GM18858 (cell line): ENCODE data around the gene TAF4B.
A peak's percentile ranks its signal among the peaks of the same experiment; 100 is the strongest.

Experiments used
- ATAC-seq: cut with Tn5 transposase; IDR thresholded peaks from one replicate; pipeline ENCODE4 v1.9.1; 2021; ENCODE audit not compliant: unreplicated experiment

Gene TAF4B

DNA sequence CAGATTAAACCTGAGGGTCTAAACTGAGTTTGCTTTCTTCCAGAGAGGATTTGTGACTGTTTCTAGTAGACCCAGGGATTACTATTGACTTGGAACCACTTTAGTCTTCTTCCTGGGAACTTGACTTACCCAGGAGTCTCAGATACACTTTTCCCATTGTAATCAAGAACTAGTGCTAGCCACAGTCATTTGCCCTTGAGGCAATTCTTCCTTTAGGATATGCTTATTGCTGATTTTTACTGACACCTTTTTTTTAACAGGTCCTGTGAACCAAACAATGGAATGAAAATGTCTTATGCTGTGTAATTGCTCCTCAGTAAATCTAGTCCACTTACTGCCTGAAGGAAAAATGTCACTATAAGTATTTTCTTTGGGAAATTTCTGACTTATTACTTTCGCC lies 78.3 kb downstream of the TAF4B start:
- ATAC-seq = no peak

DNA sequence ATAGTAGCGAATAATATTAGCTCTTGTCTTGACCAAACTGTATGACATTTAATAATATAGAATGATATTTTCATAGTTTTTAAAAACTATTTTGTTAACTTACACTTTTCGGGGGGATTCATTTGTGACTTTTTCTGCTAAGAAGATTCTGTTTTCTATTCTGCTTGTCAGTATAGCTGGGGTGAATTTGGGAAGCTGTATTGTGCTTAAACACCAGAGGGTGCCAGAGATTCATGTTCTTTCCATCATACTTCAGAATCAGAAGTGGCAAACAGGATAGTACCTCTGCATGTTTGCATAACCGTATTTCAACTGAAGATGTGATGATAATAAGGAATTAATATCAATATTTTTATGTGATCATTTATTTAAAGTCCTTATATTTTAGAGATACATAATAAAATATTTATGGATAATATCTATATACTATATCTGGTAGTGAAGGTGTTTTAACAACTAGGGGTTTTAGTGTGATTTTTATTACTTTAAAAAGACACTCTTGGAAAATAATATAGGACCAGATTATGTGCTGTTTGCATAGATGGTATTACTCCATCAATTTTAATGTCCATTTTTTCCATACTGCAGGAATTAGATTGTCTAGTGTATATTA lies 81.0 kb downstream of the TAF4B start:
- no peak for ATAC-seq

DNA sequence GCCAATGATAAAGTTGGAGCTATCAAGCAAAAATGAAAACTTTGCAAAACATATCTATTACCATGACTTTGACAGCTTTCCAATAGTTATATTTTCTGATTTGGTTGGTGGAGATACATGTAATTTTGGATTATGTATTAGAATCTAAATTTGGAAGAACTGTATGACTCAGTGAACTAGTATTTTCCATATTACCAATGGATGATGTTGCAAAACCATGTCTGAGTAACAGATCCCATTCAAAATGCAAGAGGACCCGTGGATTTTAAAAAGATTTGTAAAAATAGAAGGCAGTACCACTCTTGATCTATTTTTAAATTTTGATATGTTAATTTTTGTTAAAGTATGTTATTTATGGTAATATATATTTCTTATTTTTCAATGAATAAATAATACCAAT lies 83.0 kb downstream of the TAF4B start:
- ATAC-seq = no peak

DNA sequence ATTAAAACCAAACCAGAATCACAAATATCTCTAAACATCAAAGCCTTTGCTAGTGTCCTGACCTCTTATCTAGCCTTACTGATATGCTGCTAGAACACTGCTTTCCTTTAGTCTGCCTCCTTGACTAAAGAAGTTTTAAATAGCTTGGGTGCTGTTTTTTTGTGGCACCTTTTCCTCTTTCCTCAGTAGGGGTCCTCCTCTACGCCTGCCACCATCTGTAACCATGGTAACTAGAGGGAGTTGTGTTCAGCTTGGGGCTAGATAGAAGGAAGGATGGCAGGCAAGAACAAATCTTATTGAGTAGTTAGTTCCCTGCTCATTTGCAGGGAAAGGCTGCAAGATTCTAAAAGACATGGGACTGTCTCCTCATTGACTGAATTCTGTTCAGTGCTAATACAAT lies 86.0 kb downstream of the TAF4B start:
- ATAC-seq = no peak

DNA sequence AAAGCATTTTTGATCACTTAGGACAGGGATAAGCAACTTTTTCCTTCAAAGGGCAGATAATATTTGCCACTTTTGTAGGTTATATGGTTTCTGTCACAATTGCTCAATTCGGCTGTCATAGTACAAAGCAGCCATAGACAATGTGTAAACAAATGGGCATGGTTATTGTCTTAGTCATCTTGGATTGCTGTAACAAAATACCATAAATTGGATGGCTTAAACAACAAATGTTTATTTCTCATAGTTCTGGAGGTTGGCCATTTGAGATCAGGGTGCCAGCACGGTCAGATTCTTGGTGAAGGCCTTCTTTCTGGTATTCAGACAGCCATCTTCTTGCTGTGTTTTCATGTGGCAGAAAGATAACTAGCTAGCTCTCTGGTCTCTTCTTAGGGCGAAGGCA lies 91.2 kb downstream of the TAF4B start:
- no peak for ATAC-seq

DNA sequence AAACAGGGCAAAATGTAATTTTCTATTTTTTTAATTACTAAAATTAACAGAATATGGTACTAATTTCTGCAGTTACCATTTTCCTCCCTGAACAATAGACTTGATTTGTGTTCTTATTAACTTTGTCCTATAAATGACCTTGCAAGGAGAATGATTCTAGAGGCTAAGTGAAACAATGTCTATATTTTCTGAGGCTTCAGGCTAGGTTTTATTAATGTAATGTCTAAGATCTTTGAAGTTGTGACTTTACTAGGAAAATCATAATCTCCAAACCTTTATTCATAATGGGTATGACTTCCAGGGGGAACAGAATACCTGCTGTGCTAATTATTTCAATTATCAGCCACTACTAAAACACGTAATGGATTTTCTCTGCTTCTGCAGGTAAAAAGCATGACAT lies 94.4 kb downstream of the TAF4B start:
- no peak for ATAC-seq

DNA sequence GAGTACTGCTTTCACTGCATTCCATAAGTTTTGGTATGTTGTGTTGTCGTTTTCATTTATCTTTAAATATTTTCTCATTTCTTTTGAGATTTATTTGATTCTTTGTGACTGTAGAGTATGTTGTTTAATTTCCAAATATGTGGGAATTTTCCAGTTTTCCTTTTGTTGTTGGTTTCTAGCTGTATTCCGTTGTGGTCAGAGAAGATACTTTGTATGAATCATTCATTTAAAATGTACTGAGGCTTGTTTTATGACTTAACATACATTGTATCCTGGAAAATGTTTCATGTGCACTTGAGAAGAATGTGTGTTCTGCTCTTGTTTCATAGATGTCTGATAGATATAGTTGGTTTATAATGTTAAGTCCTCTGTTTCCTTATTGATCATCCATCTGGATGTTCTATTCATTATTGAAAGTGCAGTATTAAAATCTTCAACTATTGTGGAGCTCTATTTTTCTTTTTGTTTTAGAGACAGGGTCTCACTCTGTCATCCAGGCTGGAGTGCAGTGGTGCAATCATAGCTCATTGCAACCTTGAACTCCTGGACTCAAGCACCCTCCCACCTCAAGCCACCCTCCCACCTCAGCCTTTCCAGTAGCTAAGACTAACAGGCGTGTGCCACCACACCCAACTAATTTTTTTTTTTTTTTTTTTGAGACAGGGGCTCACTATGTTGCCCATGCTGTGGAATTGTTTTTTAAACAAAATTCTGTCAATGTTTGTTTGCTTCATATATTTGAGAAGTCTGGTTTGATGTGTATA lies 96.8 kb downstream of the TAF4B start:
- ATAC-seq = no peak

DNA sequence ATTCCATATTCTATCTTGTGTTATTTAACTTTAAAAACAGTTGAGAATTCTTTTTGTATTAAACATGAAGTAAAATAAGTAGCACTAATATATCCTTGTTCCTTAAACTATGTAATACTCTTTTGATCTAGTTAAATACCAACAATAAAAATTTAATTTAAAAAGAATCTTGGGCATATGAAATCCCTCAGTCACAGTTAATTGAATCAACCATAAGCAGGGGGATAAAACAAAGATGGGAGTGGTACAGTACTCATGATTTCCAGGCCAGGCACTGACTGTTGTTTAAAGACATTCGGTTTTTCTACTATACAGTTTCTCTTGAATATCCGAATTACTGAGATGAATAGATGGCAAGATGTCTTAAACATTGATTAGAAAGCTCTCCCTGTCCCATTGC lies 99.5 kb downstream of the TAF4B start:
- no peak for ATAC-seq

DNA sequence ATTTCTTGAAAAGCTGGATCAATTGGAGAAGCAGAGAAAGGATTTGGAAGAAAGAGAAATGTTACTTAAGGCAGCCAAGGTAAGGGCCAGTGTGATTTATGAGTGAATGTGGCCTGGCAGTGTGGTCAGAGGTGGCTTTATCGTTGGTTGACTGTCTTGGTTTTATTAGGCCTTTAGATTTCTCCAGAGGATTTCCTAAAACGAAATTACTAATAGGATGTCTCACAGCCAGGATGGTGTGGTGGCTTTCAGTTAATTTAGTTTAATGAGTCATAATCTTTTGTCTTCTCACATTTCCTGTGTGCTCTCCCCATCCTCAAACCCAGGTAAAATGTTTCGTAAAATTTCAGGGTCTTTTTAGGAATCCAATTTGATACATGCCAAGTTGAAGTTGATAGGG lies 100.8 kb downstream of the TAF4B start:
- no peak for ATAC-seq

DNA sequence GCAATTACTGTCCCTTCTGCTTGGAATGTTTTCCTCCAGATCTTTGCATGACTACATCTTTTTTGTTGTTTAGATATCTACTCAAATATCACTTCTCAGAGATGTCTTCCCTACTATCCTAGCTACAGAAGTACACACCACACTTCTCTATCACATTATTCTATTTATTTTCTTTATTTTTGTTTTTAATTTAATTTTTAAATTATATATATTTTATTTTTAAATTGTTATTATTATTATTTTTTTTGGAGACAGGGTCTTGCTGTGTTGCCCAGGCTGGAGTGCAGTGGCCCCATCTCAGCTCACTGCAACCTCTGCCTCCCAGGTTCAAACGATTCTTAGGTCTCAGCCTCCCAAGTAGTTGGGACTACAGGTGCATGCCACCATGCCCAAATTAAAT lies 106.7 kb downstream of the TAF4B start:
- ATAC-seq = no peak

DNA sequence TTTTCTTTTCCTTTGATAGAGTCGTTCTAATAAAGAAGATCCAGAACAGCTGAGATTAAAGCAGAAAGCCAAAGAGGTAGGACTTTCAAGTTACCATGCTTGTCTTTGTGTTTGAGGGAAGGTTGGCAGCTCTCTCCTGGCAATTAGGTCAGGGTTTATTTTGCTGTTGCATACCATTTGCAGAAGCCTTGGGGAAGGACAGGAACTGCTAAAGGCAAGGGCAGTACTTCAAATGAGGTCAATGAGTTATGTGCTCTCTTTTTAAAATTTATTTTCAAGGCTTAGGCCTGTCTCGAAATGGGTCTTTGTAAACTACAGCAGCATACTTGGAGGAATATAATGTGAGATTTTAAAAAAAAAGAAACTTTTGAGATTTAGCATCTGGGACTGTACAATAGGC lies 108.9 kb downstream of the TAF4B start:
- no peak for ATAC-seq

DNA sequence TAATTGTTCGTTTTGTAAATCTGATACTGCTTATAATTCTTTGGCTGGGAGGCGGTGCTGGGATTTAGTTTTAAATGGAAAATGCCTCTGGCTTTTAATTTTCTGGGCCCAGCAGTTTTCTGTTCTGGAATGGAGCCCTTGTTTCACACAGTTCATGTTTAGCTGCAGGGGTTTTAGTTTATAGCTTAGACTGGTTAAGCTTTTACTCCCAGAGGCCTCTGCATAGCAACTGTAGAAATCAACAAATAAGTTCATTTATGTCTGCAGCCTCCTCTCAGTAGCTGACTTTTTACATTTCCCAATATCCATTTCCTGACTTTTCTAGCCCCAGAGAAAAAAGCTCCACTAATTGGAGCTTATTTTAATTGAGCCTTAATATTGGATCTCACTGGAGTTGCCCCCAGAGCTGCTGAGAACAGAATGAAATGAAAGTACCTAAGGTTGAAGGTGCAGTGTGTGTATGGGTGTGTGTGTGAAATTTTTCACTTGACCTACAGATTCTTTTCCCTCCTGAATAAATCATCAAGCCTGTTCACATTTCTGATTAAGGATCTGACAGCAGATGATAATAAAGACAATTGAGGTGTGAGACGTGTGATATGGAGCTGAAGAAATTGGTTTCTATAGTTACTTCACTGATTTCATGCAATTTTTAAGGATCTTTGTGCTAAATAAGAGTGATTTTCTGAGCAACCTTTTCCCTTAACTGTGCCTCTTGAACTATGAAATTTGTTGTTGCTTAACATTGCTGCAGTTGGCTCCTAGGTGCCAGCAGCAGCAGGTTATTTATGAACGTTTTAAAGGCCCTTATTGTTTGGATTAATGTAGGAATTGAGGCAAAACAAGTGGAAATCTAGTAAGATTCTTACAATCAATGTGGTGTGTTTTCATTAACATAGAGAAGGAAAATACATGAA lies 109.6 kb downstream of the TAF4B start:
- ATAC-seq = no peak

DNA sequence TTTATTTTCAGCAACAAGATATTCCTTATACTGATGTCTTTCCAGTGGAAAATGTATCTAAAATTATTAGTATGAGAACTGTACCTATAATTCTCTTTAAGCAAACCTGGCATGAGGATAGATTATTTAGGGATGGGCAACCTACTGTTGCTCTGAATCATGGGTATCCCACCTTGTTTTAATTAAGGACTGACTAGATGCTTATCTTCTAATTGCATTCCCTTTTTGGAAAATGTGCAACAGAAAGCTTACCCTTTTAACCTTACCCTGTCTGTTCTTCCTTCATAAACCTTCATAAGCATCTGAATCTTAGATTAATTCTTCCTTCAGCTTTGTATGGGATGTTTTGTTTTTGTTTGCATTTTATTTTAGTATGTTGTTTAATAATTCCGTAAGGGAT lies 110.3 kb downstream of the TAF4B start:
- no peak for ATAC-seq

DNA sequence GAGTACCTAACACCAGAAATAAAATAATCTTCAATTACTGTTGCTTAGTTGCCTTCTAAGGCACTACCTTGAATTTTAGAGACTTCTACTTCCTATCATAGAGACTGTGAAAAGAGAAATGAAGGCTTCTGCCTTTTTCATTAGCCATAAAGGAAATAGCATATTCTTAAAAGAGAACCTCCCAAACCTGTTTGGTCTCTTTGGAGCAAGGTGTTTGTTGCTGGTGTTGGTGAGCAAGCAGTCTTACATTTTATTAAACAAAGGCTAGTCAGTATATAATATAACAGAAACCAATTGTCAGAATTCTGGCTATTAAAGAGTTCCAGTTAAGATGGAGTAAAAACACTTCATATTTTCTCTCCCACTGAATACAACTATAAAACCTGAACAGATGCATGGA lies 116.4 kb downstream of the TAF4B start:
- ATAC-seq = no peak

DNA sequence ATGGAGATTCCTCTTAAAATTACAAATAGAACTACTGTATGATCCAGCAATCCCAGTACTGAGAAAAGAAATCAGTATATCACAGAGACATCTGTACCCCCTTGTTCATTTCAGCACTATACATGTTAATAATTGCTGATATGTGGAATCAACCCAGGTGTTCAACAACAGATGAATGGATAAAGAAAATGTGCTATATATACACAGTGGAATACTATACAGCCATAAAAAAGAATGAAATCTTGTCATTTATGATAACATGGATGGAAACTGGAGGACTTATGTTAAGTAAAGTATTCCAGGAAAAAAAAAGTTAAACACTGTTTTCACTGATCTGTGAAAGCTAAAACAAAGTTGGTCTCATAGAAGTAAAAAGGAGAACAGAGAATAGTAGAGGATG lies 124.7 kb downstream of the TAF4B start:
- no peak for ATAC-seq

DNA sequence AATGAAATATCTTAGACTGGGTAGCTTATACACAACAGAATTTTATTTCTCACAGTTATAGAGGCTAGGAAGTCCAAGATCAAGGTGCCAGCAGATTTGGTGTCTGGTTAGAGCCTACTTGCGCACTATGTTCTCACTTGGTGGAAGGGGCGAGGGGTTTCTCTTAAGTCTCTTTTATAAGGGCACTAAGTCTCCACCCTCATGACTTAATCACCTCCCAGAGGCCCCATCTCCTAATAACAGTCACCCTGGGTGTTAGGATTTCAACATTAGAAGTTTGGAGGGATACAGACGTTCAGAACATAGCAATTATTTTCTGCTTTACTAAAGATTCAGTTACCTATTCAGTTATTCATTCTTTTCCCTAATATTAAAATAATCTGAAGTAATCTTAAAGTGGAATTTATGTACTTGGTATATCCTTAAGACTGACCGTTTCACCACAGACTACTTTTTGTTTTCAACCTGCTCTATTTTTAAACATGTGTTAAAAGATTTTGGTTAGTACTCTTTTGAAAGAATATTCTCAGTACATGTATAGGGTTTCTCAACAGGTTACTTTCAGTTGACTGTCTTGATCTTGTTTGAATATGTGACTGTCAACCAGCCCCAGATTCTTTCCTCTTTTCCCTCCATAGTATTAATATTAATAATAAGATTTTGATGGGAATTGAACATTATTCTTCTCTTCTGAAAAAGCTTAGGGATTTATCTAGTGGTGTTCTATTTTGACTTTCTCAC lies 130.0 kb downstream of the TAF4B start:
- peak; percentile 59 for ATAC-seq

DNA sequence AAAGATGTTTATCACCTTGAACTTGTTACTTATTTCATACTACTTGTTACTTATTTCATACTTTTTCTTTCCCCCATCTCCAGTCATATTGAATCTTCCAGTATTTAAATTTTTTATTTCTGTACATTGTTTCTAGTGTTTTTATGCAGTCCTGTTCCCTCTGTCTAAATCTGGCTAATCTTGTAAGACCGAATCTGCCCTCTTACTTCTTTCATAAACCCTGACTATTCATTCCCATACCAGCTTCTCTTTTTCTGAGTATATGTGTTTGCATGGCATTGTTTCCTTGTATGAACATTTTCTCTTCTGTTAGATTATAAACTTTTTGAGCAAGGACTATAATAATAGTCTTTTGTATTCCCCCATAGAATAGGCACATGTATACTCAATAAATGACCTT lies 131.7 kb downstream of the TAF4B start:
- no peak for ATAC-seq

DNA sequence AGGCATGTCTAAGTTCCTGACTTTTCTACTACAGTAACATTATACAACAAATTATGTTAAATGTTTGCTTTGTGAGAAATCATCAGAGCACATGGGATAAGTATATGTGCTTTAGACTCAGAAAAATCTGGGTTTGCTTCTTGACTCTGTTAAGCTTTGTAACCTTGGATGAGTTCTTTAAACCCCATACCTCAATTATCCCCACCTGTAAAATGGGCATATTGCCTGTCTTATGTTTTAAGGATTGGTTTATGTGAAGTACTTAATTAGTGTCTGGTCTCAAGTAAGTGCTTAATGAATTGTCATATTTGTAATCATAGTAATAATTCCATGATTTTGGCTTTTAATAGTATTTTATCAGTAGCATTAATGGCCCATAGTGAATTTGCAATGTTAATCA lies 135.8 kb downstream of the TAF4B start:
- no peak for ATAC-seq

DNA sequence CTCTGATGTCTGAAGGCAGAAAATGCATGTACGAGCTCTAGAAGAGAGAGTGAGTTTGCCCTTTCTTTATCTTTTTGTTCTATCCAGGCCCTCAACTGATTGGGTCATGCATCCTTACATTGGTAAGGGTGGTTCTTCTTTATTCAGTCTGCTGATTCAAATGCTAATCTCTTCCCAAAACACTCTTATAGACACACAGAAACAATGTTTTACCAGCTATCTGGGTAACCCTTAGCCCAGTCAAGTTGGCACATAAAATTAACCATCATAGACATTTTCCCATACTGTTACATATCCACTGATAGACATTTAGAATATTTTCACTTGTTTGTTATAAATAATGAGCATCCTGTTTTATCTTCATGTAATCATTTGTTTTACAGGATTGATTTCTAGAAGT lies 141.2 kb downstream of the TAF4B start:
- ATAC-seq = no peak

DNA sequence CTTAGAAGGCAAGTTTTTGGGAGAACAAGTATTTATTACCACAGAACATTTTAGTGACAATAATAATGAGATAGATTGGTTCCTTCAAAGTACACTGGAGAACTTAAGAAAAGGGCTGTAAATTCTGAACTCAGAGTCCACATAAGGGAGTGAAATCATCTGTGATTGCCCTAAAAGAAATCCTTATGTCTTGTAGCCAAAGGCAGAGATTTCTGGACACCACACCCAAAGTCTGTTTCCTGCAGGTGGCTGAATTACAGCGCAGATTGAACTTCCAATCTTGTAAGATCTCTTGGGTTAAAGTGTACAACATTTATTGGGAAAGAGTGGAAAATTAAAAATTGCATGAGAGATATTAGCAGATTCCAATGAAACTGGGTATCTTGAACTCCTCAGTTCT lies 143.8 kb downstream of the TAF4B start:
- ATAC-seq = no peak

DNA sequence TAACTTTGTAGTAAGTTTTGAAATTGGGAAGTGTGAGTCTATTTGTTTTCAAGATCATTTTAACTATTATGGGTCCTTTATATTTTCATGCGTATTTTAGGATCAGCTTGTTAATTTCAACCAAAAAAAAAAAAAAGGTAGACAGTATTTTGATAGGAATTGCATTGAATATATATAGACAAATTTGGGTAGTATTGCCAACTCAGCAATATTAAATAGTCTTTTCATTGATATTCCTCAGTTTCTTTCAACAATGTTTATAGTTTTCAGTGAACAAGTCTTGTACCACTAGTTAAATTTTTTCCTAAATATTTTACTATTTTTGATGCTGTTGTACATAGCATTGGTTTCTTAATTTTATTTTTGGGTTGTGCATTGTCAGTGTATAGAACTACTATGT lies 149.9 kb downstream of the TAF4B start:
- no peak for ATAC-seq
